ENCODE measurements around the gene PLOD2. TPM values are rescaled to one million over a fixed set of nuclear protein-coding genes. Genes with fewer than 3 reads are reported as not detected.

The PLOD2 gene
- total and polyA plus RNA-seq, 4 donors = 18.6 to 57.0 (median 24.3) TPM

- no peaks in the 10 kb centered on the region for H3K27me3 ChIP-seq (ENCODE audit: control insufficient read depth in 4 of 4, insufficient read depth in 4 of 4, low read length in 3 of 4)
- no peaks in the 10 kb centered on the region for H3K9me3 ChIP-seq (ENCODE audit: control insufficient read depth in 4 of 4, low read length in 3 of 4)
- peak overlapping the region; percentile 40 to 63 for H3K27ac ChIP-seq (ENCODE audit: low read depth in 1 of 2, low read length in 2 of 2)
- WGBS = 43% methylated on average over 4 of the region's 4 CpGs
- peaks cover 3 to 45% (median 11%) of the 10 kb centered on the region in 4 donors for H3K4me1 ChIP-seq (ENCODE audit: control insufficient read depth in 4 of 4, insufficient read depth in 4 of 4, low read length in 3 of 4)
- TF ChIP-seq, protein P1, sequence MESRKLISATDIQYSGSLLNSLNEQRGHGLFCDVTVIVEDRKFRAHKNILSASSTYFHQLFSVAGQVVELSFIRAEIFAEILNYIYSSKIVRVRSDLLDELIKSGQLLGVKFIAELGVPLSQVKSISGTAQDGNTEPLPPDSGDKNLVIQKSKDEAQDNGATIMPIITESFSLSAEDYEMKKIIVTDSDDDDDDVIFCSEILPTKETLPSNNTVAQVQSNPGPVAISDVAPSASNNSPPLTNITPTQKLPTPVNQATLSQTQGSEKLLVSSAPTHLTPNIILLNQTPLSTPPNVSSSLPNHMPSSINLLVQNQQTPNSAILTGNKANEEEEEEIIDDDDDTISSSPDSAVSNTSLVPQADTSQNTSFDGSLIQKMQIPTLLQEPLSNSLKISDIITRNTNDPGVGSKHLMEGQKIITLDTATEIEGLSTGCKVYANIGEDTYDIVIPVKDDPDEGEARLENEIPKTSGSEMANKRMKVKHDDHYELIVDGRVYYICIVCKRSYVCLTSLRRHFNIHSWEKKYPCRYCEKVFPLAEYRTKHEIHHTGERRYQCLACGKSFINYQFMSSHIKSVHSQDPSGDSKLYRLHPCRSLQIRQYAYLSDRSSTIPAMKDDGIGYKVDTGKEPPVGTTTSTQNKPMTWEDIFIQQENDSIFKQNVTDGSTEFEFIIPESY (IDR thresholded peaks at IDR 0.05) = peak; percentile 22
- TF ChIP-seq HNF4A (conservative IDR thresholded peaks at IDR 0.05) (peak in 1 of 2 donors; percentile 37), RXRA (IDR thresholded peaks at IDR 0.05) (peak; percentile 44 to 62), JUND (IDR thresholded peaks at IDR 0.05) (peak in 1 of 2 donors; percentile 53), SP1 (IDR thresholded peaks at IDR 0.05) (no peak)
- TF ChIP-seq, protein P2, sequence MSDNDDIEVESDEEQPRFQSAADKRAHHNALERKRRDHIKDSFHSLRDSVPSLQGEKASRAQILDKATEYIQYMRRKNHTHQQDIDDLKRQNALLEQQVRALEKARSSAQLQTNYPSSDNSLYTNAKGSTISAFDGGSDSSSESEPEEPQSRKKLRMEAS (IDR thresholded peaks at IDR 0.05) = peak; percentile 64
- H3K9ac ChIP-seq (ENCODE audit: low read depth in 1 of 2, low read length in 2 of 2) = no peak overlapping the region
- no peaks in the 10 kb centered on the region for H3K36me3 ChIP-seq (ENCODE audit: control insufficient read depth in 4 of 4, insufficient read depth in 3 of 4, low read depth in 1 of 4, low read length in 3 of 4)
- H3K4me3 ChIP-seq (ENCODE audit: low read depth in 1 of 3, low read length in 3 of 3) = no peak overlapping the region
- no peak for DNase-seq (ENCODE audit: low spot score)
These were observed 5.4 kb upstream of the PLOD2 start for GRCh38 chr3:146166415-146166821.

GRCh38 chr3:146165877-146166276 is 4.9 kb upstream of the PLOD2 start:
- H3K4me1 ChIP-seq (ENCODE audit: control insufficient read depth in 4 of 4, insufficient read depth in 4 of 4, low read length in 3 of 4) = peaks cover 3 to 45% (median 11%) of the 10 kb centered on the region in 4 donors
- H3K9ac ChIP-seq (ENCODE audit: low read depth in 1 of 2, low read length in 2 of 2) = no peak overlapping the region
- H3K27ac ChIP-seq (ENCODE audit: low read depth in 1 of 2, low read length in 2 of 2) = peak overlapping the region; percentile 40 to 63
- H3K9me3 ChIP-seq (ENCODE audit: control insufficient read depth in 4 of 4, low read length in 3 of 4) = no peaks in the 10 kb centered on the region
- no peak for DNase-seq (ENCODE audit: low spot score)
- no peak overlapping the region for H3K4me3 ChIP-seq (ENCODE audit: low read depth in 1 of 3, low read length in 3 of 3)
- TF ChIP-seq CTCF (IDR thresholded peaks at IDR 0.05; ENCODE audit: low read depth, low read length, missing input control) = no peak
- TF ChIP-seq, protein P2 (IDR thresholded peaks at IDR 0.05) = no peak
- TF ChIP-seq, protein P1 (IDR thresholded peaks at IDR 0.05) = no peak
- no peak for TF ChIP-seq EGR1 (IDR thresholded peaks at IDR 0.05; ENCODE audit: low read depth in 2 of 2)
- no peak for TF ChIP-seq HNF4A (conservative IDR thresholded peaks at IDR 0.05)
- no peak for TF ChIP-seq SP1 (IDR thresholded peaks at IDR 0.05)
- no peak for TF ChIP-seq TAF1 (conservative IDR thresholded peaks at IDR 0.05)
- no peak for TF ChIP-seq YY1 (IDR thresholded peaks at IDR 0.05)
- TF ChIP-seq, protein P3, sequence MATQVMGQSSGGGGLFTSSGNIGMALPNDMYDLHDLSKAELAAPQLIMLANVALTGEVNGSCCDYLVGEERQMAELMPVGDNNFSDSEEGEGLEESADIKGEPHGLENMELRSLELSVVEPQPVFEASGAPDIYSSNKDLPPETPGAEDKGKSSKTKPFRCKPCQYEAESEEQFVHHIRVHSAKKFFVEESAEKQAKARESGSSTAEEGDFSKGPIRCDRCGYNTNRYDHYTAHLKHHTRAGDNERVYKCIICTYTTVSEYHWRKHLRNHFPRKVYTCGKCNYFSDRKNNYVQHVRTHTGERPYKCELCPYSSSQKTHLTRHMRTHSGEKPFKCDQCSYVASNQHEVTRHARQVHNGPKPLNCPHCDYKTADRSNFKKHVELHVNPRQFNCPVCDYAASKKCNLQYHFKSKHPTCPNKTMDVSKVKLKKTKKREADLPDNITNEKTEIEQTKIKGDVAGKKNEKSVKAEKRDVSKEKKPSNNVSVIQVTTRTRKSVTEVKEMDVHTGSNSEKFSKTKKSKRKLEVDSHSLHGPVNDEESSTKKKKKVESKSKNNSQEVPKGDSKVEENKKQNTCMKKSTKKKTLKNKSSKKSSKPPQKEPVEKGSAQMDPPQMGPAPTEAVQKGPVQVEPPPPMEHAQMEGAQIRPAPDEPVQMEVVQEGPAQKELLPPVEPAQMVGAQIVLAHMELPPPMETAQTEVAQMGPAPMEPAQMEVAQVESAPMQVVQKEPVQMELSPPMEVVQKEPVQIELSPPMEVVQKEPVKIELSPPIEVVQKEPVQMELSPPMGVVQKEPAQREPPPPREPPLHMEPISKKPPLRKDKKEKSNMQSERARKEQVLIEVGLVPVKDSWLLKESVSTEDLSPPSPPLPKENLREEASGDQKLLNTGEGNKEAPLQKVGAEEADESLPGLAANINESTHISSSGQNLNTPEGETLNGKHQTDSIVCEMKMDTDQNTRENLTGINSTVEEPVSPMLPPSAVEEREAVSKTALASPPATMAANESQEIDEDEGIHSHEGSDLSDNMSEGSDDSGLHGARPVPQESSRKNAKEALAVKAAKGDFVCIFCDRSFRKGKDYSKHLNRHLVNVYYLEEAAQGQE (IDR thresholded peaks at IDR 0.05) = no peak
- TF ChIP-seq FOXA1 (IDR thresholded peaks at IDR 0.05) = no peak
- TF ChIP-seq RAD21 (IDR thresholded peaks at IDR 0.05) = no peak
- TF ChIP-seq ATF3 (IDR thresholded peaks at IDR 0.05) = no peak
- no peak for TF ChIP-seq RXRA (IDR thresholded peaks at IDR 0.05)
- no peak for TF ChIP-seq FOXA2 (IDR thresholded peaks at IDR 0.05)
- TF ChIP-seq HNF4G (IDR thresholded peaks at IDR 0.05) = no peak
- no peak for TF ChIP-seq NR2F2 (IDR thresholded peaks at IDR 0.05)
- TF ChIP-seq JUND (IDR thresholded peaks at IDR 0.05) = no peak
- TF ChIP-seq GABPA (IDR thresholded peaks at IDR 0.05 in 1 of 2, conservative IDR thresholded peaks at IDR 0.05 in 1 of 2) = no peak
- H3K27me3 ChIP-seq (ENCODE audit: control insufficient read depth in 4 of 4, insufficient read depth in 4 of 4, low read length in 3 of 4) = no peaks in the 10 kb centered on the region
- no peaks in the 10 kb centered on the region for H3K36me3 ChIP-seq (ENCODE audit: control insufficient read depth in 4 of 4, insufficient read depth in 3 of 4, low read depth in 1 of 4, low read length in 3 of 4)
- 80% methylated on average over 2 of the region's 2 CpGs for WGBS

Data from liver (tissue), 9 donors.